ENCODE results near the gene ARHGEF19. TPM values are rescaled to one million over a fixed set of nuclear protein-coding genes. Genes with fewer than 3 reads are reported as not detected.

ARHGEF19 gene
- total and polyA plus RNA-seq, 9 of the 15 experiments (the other 6 are each of a cell fraction or from before 2014, with no cell fraction given), result 0.73 to 21.0 (median 5.2) TPM

DNA sequence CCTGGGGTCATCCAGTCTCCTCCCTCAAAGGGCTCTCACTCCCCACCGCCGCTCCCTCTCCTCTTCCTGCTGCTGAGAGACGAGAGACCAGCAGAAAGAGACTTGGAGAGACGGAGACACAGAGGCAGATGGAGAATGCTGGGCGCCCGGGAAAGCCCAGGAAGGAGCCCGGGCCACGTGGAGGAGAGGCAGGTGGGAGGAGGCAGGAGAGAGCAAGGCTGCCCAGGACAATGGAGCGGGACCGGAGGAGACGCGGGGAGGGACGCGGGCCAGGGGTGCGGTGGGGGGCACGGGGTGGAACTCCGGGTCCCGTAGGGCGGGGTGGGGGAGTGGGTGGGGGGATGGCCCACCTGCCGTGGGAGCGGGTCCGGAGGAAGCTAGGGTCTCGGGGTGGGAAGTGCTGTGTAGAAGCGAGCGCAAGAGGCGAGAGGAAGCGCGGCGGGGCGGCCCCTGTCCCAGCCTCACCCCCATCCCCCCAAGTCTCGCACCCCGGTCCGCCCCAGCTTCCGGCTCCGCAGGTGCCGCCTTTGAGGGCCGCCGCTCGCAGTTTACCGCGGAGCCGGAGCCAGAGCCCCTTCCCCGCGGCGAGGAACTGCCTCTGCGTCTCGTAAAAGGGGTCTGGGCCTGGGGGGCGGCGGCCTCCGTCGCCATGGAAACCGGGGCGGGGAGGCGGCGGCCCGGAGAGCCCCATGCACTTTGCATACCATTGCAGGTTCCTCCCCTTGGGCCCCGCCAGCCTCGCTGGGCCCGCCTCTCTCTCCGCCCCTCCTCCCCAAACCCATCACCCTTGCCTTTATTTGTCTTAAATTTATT is 44.9 kb downstream of the ARHGEF19 start (continued):
- TF ChIP-seq, protein P1, sequence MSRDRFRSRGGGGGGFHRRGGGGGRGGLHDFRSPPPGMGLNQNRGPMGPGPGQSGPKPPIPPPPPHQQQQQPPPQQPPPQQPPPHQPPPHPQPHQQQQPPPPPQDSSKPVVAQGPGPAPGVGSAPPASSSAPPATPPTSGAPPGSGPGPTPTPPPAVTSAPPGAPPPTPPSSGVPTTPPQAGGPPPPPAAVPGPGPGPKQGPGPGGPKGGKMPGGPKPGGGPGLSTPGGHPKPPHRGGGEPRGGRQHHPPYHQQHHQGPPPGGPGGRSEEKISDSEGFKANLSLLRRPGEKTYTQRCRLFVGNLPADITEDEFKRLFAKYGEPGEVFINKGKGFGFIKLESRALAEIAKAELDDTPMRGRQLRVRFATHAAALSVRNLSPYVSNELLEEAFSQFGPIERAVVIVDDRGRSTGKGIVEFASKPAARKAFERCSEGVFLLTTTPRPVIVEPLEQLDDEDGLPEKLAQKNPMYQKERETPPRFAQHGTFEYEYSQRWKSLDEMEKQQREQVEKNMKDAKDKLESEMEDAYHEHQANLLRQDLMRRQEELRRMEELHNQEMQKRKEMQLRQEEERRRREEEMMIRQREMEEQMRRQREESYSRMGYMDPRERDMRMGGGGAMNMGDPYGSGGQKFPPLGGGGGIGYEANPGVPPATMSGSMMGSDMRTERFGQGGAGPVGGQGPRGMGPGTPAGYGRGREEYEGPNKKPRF (IDR thresholded peaks at IDR 0.05; ENCODE audit: low read depth, low read length), result no peak
- TF ChIP-seq ELF1 (tag; IDR thresholded peaks at IDR 0.05) (peak; percentile 19; the same call in 1 of the 2 replicates), TSC22D4 (tag; IDR thresholded peaks at IDR 0.05) (no peak), TRIM28 (IDR thresholded peaks at IDR 0.05) (no peak), EP400 (IDR thresholded peaks at IDR 0.05) (peak; percentile 60; the same call in 1 of the 2 replicates), SIN3A (IDR thresholded peaks at IDR 0.05; ENCODE audit: borderline replicate concordance in 2 of 2, control insufficient read depth in 1 of 2, low read depth in 2 of 2, low read length in 2 of 2) (peak; percentile 17 to 39; a peak in 1 of 4 replicates), RB1 (IDR thresholded peaks at IDR 0.05; ENCODE audit: low read depth) (peak; percentile 77), MTA3 (IDR thresholded peaks at IDR 0.05; ENCODE audit: borderline replicate concordance) (peak; percentile 20; the same call in 1 of the 2 replicates), GATAD2A (IDR thresholded peaks at IDR 0.05) (0 out of 2 replicates have a peak, but pooled peaks have one; percentile 11), ATF2 (CRISPR knock-in tag; IDR thresholded peaks at IDR 0.05) (no peak), ZEB2 (IDR thresholded peaks at IDR 0.05) (no peak), BMI1 (IDR thresholded peaks at IDR 0.05; ENCODE audit: low read length) (peak; percentile 77), ZBTB7A (IDR thresholded peaks at IDR 0.05; ENCODE audit: borderline replicate concordance, control insufficient read depth, low read depth, low read length) (peak; percentile 75), HMGN3 (IDR thresholded peaks at IDR 0.05; ENCODE audit: borderline replicate concordance, extremely low read depth, insufficient read length, low read depth, low read length) (peak; percentile 51), PHF8 (IDR thresholded peaks at IDR 0.05; ENCODE audit: borderline replicate concordance, low read length) (peak; percentile 44; the same call in 1 of the 2 replicates), L3MBTL2 (IDR thresholded peaks at IDR 0.05) (peak; percentile 50; the same call in 1 of the 2 replicates), MYC (IDR thresholded peaks at IDR 0.05; ENCODE audit: low read depth, low read length) (peak; percentile 50; the same call in 1 of the 2 replicates), MYC (CRISPR knock-in tag; IDR thresholded peaks at IDR 0.05; ENCODE audit: borderline replicate concordance, low read depth) (no peak), MNT (conservative IDR thresholded peaks at IDR 0.05) (peak in 1 of 2 experiments; percentile 66; a peak in 3 of 4 replicates), ZNF12 (CRISPR knock-in tag; IDR thresholded peaks at IDR 0.05) (0 out of 2 replicates have a peak, but pooled peaks have one; percentile 18), ESRRB (CRISPR knock-in tag; IDR thresholded peaks at IDR 0.05; ENCODE audit: borderline replicate concordance) (no peak)

Data from K562 (cell line).